GM18508 (cell line): ENCODE data around the gene DYNLL1.
"Not testable (repeated sequence)": the region's sequence is repeated elsewhere in the genome, so short reads cannot be mapped to it uniquely, and the experiment has no call there.

Experiments
- ATAC-seq: cut with Tn5 transposase; IDR thresholded peaks from one replicate; pipeline ENCODE4 v1.9.1; 2021; ENCODE audit warnings: moderate number of reproducible peaks; ENCODE audit not compliant: insufficient read depth, unreplicated experiment

DYNLL1 gene

DNA sequence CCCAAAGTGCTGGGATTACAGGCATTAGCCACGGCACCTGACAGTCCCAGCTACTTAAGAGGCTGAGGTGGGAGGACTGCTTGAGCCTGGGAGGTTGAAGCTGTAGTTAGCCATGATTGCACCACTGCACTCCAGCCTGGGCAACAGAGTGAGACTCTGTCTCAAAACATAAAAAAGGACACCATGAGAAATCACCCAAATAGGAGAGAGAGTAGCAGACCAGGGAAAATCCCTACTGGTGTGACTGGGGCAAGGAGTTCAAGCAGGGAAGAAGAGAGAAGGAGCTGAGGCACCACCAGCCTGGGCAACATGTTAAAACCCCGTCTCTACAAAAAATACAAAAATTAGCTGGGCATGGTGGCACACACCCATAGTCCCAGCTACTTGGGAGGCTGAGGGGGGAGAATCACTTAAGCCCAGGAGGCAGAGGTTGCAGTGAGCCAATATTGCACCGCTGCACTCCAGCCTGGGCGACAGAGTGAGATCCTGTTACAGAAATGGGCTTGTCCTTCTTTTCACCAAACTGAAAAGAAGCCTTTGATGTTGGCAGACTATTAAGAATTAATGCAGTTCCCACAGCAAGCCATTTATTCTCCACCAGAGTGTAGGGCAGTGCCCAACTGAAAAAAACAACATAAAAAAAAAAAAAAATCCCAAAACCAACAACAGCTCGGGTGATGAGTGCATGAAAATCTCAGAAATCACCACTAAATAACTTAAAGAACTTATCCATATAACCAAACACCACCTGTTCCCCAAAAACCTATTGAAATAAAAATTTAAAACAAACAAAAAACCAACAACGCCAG lies 21.9 kb upstream of the DYNLL1 start:
- ATAC-seq: no peak

DNA sequence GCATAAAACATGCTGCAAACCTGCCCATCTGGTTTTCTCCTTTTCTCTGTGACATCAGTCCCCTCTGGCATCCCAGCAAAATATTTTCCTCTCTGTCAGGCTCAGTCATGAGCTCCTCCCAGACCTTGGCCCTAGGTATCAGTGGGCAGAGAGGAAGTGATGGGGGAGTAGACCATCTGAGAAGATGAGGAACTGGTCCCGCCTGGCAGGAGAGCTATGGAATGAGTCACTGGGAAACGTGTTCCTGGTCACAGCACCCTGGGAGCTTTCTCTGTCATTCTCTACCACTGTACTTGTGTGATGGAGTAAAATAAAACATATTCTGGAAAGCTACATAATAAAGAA lies 21.3 kb upstream of the DYNLL1 start:
- ATAC-seq: no peak

DNA sequence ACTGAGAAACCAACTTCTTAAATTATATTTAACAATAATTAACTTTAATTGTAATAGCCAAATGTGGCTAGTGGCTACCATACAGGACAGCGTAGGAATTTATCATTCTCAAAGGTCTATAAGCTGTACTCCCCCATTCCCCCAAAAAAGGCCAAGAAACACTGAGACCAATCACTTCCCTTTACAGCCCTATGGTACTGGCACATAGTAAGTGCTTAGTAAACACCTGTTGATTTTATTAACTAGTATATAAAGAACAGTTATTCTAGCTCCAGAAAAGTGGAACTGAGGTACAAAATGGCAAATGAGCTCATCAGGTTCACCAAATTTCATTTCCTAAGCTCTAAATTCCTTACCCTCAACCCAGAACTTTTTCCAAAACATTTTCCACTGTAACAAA lies 20.3 kb upstream of the DYNLL1 start:
- no peak for ATAC-seq

DNA sequence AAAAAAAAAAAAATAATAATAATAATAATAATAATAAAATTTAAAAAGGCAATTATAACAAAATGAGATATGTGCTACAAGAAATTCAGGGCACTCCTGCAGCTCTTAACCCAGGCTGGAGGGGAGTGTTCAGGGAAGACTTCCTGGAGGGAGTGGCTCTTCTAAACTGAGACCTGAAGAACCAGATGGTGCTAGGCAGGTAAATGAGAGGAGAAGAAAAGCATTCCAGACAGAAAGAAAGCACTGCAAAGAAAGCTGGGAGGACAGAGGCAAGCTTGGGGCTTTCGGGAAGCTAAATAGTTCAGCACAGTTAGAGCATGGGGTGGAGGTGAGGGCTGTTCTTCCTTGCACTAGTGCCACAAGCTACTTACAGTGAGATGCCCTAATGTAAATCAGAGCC lies 16.5 kb upstream of the DYNLL1 start:
- no peak for ATAC-seq

DNA sequence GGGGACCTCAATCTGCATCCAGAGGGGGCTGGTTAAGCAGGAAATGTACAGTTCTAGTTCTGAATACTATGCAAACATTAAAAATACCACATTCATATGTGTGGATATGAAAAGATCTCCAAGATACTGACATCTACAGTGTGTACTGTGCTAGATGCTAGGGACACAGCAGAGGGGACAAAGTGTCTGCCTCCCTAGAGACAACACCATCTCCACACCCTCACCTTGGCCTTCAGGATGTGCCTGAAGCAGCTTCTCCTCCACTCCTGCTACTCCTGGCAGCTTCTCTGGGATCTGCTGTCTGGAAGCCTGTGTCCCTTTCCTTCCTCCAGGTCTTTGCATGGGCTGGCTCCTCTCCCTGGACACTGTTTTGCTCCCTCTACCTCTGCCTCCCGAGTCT lies 15.7 kb upstream of the DYNLL1 start:
- ATAC-seq: no peak

DNA sequence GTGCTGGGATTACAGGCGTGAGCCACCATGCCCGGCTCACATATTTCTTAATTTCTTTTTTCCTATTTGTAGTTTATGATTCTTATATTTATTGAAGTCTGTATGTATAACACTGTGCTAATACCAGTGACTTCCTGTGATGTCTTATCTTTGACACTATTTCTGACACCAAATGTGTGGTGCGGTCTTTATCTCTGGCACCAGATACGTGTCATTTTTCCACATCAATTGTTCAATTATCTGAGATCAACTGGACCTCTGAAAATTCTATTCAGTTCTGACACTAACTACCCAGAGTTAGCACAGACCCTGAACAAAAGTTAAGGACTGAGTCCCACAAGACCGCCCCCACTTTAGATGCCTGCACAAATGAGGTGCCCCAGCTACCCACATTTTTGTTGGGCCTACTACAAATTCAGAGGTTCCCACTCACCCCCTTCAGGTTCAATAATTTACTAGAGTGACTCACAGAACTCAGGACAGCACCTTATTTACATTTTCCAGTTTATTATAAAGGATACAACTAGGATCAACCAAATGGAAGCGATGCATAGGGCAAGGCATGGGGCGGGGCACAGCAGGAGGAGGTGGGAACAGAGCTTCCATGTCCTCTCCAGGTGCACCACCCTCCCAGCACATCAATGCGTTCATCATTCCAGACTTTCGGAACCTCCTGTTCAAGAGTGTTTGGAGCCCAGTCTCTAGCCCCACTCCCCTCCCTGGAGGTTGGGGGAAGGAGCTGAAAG lies 14.7 kb upstream of the DYNLL1 start:
- no peak for ATAC-seq

DNA sequence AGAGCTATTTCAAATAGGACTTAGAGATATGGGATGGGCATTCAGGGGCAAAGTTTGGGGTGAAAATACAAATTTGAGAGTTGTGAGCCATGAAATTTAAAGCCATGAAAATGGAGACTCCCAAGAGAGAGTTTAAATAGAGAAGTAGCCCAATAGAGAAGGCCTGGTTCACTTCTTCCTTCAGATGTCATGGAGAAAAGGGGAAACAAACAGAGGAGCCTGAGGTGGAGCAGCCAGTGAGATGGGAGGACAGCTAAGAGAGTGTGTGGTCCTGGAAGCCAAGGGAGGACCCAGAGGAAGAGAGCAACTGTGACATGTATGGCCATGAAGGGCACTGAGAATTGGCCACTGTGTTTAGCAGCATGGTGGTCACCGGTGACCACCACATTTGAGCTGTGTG lies 12.3 kb upstream of the DYNLL1 start:
- ATAC-seq: no peak

DNA sequence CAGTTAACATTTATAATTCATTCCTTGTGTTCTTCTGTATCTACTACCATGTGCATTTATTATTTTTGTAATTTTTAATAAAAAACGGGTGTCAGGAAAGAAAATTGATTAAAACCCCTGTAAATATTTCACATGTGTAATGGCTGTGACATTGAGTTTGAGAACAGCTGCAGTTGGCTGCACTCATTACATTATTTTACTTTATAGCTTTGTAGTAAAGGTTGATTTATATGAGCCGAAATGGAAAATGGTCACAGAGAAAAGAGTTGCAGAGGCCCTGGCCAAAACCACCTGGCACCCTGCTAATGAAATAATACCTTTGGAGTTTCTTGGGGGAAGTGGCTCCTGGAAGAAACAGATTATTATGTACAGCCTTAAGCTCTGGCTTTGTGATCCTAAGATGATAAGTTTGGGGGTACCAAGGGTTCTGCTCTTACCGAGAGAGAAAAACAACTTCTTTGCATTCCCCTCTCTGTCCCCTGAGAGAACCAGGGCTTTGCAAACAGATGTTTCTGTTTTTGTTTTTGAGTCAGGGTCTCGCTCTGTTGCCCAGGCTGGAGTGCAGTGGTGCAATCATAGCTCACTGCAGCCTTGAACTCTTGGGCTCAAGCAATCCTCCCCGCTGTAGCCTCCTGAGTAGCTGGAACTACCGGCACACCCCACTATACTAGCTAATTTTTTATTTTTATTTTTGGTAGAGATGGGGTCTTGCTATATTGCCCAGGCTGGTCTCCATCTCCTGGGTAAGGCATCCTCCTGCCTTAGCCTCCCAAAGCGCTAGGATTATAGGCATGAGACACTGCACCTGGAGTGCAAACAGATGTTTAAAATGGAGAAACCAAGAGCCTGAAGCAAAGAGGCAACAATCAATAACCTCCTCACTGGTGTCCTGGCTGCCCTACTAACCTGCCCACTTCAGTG lies 9.7 kb upstream of the DYNLL1 start:
- no peak for ATAC-seq

DNA sequence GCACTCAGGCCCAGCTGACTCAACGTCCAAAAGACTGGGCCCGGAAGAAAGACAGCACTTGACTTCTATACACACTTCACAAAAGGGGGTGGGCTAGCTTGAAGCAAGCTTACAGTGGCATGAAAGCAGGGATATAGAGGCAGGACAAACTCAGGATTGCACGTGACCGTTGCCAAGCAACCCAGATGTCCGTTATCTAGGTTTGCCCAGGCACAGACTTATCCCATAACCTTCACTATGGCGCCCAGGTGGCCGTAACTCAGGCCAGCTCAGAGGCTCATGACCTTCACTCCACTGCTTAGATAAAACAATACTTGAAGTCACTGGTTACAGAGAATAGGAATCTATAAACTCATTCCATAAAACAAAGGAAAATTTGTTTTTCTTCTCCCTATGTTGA lies 8.4 kb upstream of the DYNLL1 start:
- ATAC-seq: not testable (repeated sequence)

DNA sequence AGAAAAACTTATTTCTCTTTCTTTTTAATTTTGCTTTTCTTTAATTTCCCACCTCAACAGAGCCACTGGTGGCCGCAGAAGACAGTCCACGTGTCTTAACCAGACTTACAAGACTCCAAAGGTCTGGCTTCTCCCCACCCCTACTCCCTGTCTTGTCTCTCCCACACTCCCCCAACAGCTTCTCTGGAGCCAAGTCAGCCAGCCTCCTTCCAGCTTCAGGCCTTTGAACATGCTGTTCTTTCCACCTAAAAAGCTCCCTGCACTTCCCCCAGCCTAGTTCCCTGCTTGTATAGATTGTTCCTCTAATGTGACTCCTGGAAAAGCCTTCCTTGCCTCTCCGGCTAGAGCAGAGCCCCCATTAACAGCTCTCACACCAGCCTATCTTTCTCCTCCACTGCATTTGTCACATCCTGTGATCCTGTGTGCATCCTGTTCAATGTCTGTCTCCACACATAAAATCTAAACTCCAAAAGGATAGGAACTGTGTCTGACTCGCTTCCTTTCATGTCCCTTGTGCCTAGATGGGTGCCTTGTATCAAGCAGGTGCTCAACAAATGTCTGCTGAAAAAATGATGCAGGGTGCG lies 7.8 kb upstream of the DYNLL1 start:
- no peak for ATAC-seq

DNA sequence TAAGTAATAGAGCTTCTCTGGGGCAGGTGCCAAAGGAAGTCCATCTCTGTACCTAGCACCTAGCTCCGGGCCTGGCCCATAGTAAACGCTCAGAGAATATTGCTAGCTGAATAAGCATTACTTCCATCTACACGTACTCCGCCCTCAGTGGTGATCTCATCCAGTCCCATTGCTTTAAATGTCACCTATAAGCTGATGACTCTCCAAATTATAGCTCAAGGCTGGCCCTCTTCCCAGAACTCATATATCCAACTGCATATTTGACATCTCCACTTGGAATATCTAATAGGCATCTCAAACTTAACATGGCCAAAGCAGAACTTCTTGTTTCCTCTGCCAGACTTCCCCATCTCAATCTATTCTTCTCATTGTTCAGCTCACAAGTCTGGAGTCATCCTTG lies 6.9 kb upstream of the DYNLL1 start:
- no peak for ATAC-seq

DNA sequence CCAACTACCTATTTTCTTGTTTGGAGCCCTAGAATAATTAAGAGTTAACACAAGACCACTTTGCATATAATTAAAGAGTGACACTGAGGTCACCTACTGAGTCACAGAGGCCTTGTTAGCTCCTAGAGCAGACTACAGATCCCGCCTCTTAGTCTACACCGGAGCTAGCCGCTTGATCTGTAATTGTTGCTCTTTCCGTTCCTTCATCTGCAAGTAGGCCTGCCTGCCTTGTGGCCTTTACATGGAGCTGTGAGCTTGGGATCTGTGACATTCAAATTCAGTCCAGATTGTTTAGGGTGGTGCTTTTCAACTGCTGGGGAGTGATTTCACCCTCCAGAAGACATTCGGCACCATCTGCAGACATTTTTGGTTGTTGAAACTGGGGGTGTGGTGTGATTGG lies 5.6 kb upstream of the DYNLL1 start:
- ATAC-seq: no peak

DNA sequence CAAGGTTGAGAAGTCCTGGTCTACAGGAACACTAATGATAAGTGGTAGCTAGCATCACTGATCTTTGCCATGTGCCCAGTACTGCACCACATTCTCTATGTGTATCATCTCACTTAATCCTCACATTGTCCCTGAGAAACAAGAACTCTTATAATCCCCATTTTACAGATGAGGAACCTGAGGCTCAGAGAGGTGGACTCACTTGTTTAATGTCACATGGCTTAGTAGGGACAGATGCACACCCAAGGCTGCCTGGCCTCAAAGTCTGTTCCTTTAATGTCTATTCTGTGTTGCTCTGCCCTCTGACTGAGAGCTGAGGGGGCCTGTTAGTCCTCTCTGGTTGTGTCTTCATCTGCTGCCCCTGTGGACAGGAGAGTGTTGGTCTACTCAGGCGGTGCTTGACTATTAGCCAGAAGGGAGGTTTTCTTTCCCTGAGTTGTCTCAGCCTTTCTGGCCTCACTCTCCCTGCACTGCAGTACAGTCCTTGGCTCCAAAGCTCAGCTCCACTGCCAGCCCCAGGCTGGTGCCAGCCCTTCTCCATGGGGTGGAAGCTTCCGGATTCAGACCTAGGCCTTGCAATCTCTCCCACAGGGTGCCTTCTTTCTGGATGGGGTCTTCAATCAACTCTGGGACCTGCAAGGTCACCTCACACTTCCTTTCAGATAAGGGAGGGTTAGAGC lies 4.9 kb upstream of the DYNLL1 start:
- no peak for ATAC-seq

DNA sequence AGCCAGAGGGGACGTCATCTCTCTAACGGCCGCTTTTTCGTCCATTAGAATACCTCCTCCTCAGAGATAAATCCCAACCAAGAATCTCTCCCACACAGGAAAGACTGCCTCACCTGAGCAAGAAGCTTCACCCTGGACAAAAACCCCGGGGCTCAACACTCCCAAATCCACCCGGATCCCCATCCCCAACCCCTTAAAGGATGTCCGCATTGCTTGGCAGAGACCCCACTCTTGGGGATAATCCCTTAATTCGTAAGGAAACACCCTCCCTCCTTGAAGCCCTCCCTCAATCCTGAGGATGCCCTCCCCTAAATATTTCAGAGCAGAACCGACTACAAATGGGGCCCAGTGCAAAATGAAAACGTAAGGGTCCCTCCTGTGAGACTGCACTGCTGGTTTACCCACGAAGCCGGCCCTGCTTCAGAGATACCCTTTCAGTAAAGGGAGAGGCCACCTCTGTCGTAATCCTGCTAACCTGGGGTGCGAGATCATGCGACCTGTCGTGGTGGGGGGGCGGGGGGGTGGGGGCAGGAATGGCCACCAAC lies 655 bp upstream of the DYNLL1 start:
- no peak for ATAC-seq

DNA sequence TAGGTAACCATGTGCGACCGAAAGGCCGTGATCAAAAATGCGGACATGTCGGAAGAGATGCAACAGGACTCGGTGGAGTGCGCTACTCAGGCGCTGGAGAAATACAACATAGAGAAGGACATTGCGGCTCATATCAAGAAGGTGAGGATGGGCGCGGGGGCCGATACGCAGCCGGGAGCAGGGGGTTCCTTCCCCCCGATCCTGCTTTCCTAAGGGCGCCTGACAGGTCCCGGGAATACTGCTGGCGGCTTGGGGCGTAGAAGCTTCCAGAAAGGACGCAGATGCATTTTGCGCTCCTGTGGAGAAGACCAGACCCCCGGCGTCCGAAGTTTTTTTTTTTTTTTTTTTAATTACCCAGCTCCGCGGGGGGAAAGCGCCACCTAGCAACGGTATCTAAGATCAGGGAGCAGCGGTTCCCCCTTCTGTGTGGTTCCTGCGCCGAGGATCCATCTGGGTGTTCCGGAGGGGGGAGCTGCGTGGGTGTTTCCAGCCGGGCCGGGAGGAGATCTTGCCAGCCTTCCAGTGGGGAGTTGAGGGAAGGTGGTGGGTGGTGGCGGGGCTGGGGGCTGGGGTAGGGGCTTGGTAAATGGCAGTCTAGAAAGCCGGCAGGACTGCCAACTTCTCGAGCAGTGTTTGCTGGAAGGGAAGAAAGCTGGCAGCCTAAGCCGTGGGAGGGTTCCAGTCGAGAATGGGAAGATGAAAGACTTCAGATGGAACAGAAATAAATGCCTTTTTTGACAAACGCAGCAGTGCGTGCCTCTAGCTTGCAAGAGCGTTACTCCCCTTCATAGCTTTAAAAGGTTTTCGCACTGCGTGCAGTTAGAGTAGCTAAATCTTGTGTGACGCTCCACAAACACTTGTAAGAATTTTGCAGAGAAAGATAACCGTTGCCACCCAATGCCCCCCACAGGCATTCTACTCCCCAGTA lies 764 bp downstream of the DYNLL1 start:
- no peak for ATAC-seq

DNA sequence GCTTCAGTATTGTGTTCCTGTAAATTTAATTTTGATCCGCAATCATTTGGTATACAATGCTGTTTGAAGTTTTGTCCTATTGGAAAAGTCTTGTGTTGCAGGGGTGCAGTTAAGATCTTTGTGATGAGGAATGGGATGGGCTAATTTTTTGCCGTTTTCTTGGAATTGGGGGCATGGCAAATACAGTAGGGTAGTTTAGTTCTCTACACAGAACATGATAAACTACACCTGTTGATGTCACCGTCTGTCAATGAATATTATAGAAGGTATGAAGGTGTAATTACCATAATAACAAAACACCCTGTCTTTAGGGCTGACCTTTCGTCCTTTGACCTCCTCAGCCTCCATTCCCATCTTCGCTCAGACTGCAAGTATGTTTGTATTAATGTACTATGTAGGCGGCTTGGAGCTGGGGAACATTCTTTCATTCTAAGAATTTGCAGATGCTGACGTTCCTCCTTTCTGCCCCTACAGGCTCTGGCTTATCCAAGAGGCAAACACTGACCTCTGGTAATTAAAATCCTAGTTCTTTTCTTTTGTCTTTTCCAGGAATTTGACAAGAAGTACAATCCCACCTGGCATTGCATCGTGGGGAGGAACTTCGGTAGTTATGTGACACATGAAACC lies 1.7 kb downstream of the DYNLL1 start:
- ATAC-seq: no peak

DNA sequence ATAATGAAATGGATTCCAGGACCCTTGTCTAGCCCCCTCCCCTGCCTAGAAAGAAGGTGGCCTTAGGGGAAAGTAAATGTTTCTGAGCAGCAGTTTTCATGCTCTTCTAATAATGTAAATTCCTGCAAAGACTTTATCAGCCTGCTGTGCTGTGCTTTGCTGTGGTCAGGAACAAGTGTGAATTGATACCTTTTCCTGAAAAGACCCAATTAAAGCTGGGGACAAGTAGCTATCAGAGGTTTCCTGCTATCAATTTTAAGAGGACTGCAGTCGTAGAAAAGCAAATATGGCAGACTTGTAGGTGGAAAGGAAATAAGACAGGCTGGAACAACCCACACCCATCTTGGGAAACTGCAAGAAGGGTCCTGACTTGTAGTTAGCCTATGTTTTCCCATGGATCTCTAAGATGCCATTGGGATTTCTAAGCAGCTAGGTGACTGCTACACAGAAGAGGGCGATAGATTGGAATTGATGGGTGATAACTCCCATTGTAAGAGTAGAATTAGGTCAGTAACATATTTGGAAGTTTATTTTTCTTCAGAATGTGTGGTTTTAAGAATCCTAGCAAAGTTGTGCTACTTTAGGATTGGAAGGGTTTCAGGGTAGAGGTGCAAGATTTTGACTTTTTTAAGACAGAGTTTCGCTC lies 3.1 kb downstream of the DYNLL1 start:
- no peak for ATAC-seq

DNA sequence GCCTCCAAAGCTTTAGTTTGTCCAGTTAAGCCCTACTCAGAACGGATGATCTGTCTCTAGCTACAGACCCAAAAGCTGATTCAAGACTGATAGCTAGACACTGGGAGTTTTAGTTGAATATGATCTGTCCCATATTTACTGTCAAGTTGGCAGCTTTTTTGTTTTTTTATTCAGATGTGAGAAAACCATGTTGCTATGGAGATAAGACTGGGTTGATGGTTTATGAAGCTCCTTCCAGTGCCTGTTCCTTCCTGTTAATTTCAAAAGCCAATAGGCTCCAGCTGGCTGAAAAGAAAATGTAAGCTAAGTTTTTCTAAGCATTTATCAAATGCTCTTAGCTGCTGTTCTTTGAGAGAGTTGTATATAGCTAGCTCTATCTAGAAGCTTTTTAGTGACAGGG lies 4.7 kb downstream of the DYNLL1 start:
- ATAC-seq: no peak
